H9 (cell line): ENCODE data around the gene TFAP2D. TPM values are rescaled to one million over a fixed set of nuclear protein-coding genes. Genes with fewer than 3 reads are reported as not detected.

Experiments
- DNase-seq: peaks from one replicate; pipeline ENCODE4 v3.0.0-alpha.2; 2017
- H2AFZ ChIP-seq: one replicate; pipeline ENCODE4 v1.6.1; 2013; ENCODE audit warnings: mild to moderate bottlenecking, low read length, control low read depth, moderate library complexity
- H2AK5ac ChIP-seq: 2 replicates; pipeline ENCODE4 v1.6.1; 2013; ENCODE audit warnings: low read length, control low read depth, mixed read lengths; ENCODE audit not compliant: insufficient read length
- H2BK120ac ChIP-seq: one replicate; pipeline ENCODE4 v1.6.1; 2013; ENCODE audit warnings: low read depth, mild to moderate bottlenecking, low read length, control low read depth, inconsistent platforms; ENCODE audit not compliant: poor library complexity, severe bottlenecking
- H2BK12ac ChIP-seq: 2 replicates; pipeline ENCODE4 v1.6.1; 2013; ENCODE audit warnings: low read length, control low read depth, mixed read lengths, low read depth; ENCODE audit not compliant: insufficient read length
- H2BK15ac ChIP-seq: 2 replicates; pipeline ENCODE4 v1.6.1; 2013; ENCODE audit warnings: low read depth, low read length, control low read depth
- H2BK20ac ChIP-seq: one replicate; pipeline ENCODE4 v1.6.1; 2013; ENCODE audit warnings: low read depth, mild to moderate bottlenecking, low read length, control low read depth, inconsistent platforms; ENCODE audit not compliant: poor library complexity, severe bottlenecking
- H2BK5ac ChIP-seq: 2 replicates; pipeline ENCODE4 v1.6.1; 2013; ENCODE audit warnings: low read length, control low read depth, mixed read lengths; ENCODE audit not compliant: insufficient read length
- H3K14ac ChIP-seq: 2 replicates; pipeline ENCODE4 v1.6.1; 2013; ENCODE audit warnings: low read length, control low read depth; ENCODE audit not compliant: insufficient read depth
- H3K18ac ChIP-seq: 2 replicates; pipeline ENCODE4 v1.6.1; 2013; ENCODE audit warnings: low read depth, mild to moderate bottlenecking, mixed read lengths, low read length, control low read depth; ENCODE audit not compliant: insufficient read length
- H3K23ac ChIP-seq: 2 replicates; pipeline ENCODE4 v1.6.1; 2013; ENCODE audit warnings: low read length, control low read depth, mixed read lengths, low read depth; ENCODE audit not compliant: insufficient read length
- H3K23me2 ChIP-seq: 2 replicates; pipeline ENCODE4 v1.6.1; 2013; ENCODE audit warnings: low read depth, mild to moderate bottlenecking, mixed read lengths, low read length, control low read depth; ENCODE audit not compliant: insufficient read length, poor library complexity, severe bottlenecking
- H3K27ac ChIP-seq: 2 replicates; pipeline ENCODE4 v1.5.1; 2013; ENCODE audit warnings: low read length, control low read depth, mixed read lengths, low read depth; ENCODE audit not compliant: insufficient read length
- H3K27me3 ChIP-seq: 2 replicates; pipeline ENCODE4 v1.6.1; 2013; ENCODE audit warnings: low read length, control low read depth, inconsistent platforms; ENCODE audit not compliant: insufficient read depth
- H3K4ac ChIP-seq: 2 replicates; pipeline ENCODE4 v1.6.1; 2013; ENCODE audit warnings: low read depth, mild to moderate bottlenecking, control low read depth, inconsistent platforms, low read length, moderate library complexity
- H3K4me1 ChIP-seq: 2 replicates; pipeline ENCODE4 v1.6.1; 2013; ENCODE audit warnings: low read length, control low read depth, inconsistent platforms; ENCODE audit not compliant: insufficient read depth
- H3K4me2 ChIP-seq: 2 replicates; pipeline ENCODE4 v1.6.1; 2013; ENCODE audit warnings: low read length, control low read depth, mixed read lengths; ENCODE audit not compliant: insufficient read length, insufficient read depth
- H3K56ac ChIP-seq: 2 replicates; pipeline ENCODE4 v1.6.1; 2013; ENCODE audit warnings: low read depth, mild to moderate bottlenecking, mixed read lengths, low read length, control low read depth; ENCODE audit not compliant: insufficient read length
- H3K79me1 ChIP-seq: 2 replicates; pipeline ENCODE4 v1.6.1; 2013; ENCODE audit warnings: low read depth, mild to moderate bottlenecking, moderate library complexity, low read length, control low read depth, inconsistent platforms; ENCODE audit not compliant: insufficient read depth, poor library complexity, severe bottlenecking
- H3K79me2 ChIP-seq: 2 replicates; pipeline ENCODE4 v1.6.1; 2013; ENCODE audit warnings: low read length, control low read depth, inconsistent platforms; ENCODE audit not compliant: insufficient read depth
- H3K9ac ChIP-seq: 2 replicates; pipeline ENCODE4 v1.6.1; 2013; ENCODE audit warnings: low read length, control low read depth, mixed read lengths; ENCODE audit not compliant: insufficient read length; ENCODE audit errors: extremely low read depth
- H3K9me3 ChIP-seq: one replicate; pipeline ENCODE4 v1.6.1; 2013; ENCODE audit warnings: low read depth, low read length, inconsistent platforms; ENCODE audit not compliant: control insufficient read depth
- H3T11ph ChIP-seq: one replicate; pipeline ENCODE4 v1.6.1; 2013; ENCODE audit warnings: mild to moderate bottlenecking, low read length, control low read depth, inconsistent platforms
- H4K20me1 ChIP-seq: one replicate; pipeline ENCODE4 v1.6.1; 2013; ENCODE audit not compliant: control insufficient read depth, insufficient read length, insufficient read depth
- H4K5ac ChIP-seq: 2 replicates; pipeline ENCODE4 v1.6.1; 2013; ENCODE audit warnings: low read depth, mild to moderate bottlenecking, mixed read lengths, low read length, control low read depth; ENCODE audit not compliant: insufficient read length
- H4K8ac ChIP-seq: replicated peaks from 2 replicates; pipeline ENCODE4 v1.6.1; 2013; ENCODE audit warnings: low read length, control low read depth, mixed read lengths, low read depth; ENCODE audit not compliant: insufficient read length
- H4K91ac ChIP-seq: 2 replicates; pipeline ENCODE4 v1.6.1; 2013; ENCODE audit warnings: low read depth, mild to moderate bottlenecking, moderate library complexity, mixed read lengths, low read length, control low read depth; ENCODE audit not compliant: insufficient read length
- H3K27ac Mint-ChIP-seq, 3 experiments: 2 replicates in 2 of 3; 3 replicates in 1 of 3; pipeline ENCODE4 v1.8.0; 2020 to 2021; ENCODE audit warnings: mixed read lengths in 3 of 3, mild to moderate bottlenecking in 1 of 3, moderate library complexity in 1 of 3
- H3K27me3 Mint-ChIP-seq: 2 replicates; pipeline ENCODE4 v1.8.0; 2021; ENCODE audit warnings: low read depth, mild to moderate bottlenecking, moderate library complexity, mixed read lengths
- H3K36me3 Mint-ChIP-seq, 3 experiments: 2 replicates in 2 of 3; 3 replicates in 1 of 3; pipeline ENCODE4 v1.8.0; 2020 to 2021; ENCODE audit warnings: low read depth in 3 of 3, mixed read lengths in 3 of 3; ENCODE audit not compliant: insufficient read depth in 1 of 3
- H3K4me1 Mint-ChIP-seq, 2 experiments: 2 replicates each; pipeline ENCODE4 v1.8.0; 2020; ENCODE audit warnings: mixed read lengths in 2 of 2
- H3K4me3 Mint-ChIP-seq, 2 experiments: 2 replicates in 1 of 2; 3 replicates in 1 of 2; pipeline ENCODE4 v1.8.0; 2020 to 2021; ENCODE audit warnings: mild to moderate bottlenecking in 2 of 2, mixed read lengths in 2 of 2, moderate library complexity in 1 of 2
- H3K9me3 Mint-ChIP-seq, 2 experiments: 2 replicates in 1 of 2; 3 replicates in 1 of 2; pipeline ENCODE4 v1.8.0; 2020; ENCODE audit warnings: mild to moderate bottlenecking in 2 of 2, mixed read lengths in 2 of 2, moderate library complexity in 1 of 2
- CTCF ChIP-seq: fragments of 200-600 bp; sonication (generic); conservative IDR thresholded peaks from 3 replicates; pipeline ENCODE4 v1.8.0; 2021; ENCODE audit warnings: antibody characterized with exemption, mild to moderate bottlenecking
- WGBS: extraction: QIAGEN DNeasy Blood & Tissue Kit; methylation state at CpG from one replicate; pipeline ENCODE4 v1.1.7; 2013; ENCODE audit warnings: missing lambda C conversion rate, low lambda C conversion rate, mixed read lengths; ENCODE audit not compliant: insufficient read length; ENCODE audit errors: extremely low coverage; 5-methylcytosine and 5-hydroxymethylcytosine counted together
- long read RNA-seq: library from polyadenylated mRNA; unstranded; transcript quantifications from one replicate; pipeline ENCODE4 v2.0.0, GENCODE V29; 2020
- total RNA-seq: library from RNA; stranded (reverse); gene quantifications from 2 replicates; pipeline ENCODE4 v1.2.1, GENCODE V29; 2021

TFAP2D gene
- total RNA-seq = not detected in 2 replicates
- long read RNA-seq = 0 reads

- no peak within 1 kb of the TSS for H3K4ac ChIP-seq
- Mint-ChIP-seq H3K27ac (no peak within 1 kb of the TSS), H3K4me1 (peaks cover 30 to 62% of the 10 kb centered on the region in 2 experiments), H3K27me3 (peaks cover 100% of the 10 kb centered on the region), H3K36me3 (no peaks in the 10 kb centered on the region; a peak in 1 of 7 replicates), H3K9me3 (peaks cover 2 to 13% of the 10 kb centered on the region in 2 experiments; a peak in 2 of 5 replicates), H3K4me3 (peak within 1 kb of the TSS in 1 of 2 experiments; percentile 81; a peak in 4 of 5 replicates)
- H2AFZ ChIP-seq = no peak within 1 kb of the TSS
- no peaks in the 10 kb centered on the region for H4K20me1 ChIP-seq
- no CpG with 5 or more reads among the region's 4 CpGs for WGBS
- H2BK5ac ChIP-seq = no peak within 1 kb of the TSS
- H3K27me3 ChIP-seq = peaks cover 93% of the 10 kb centered on the region
- no peak within 1 kb of the TSS for H2BK12ac ChIP-seq
- no peak within 1 kb of the TSS for H3K56ac ChIP-seq
- peaks cover 8% of the 10 kb centered on the region for H3K4me1 ChIP-seq
- H2BK20ac ChIP-seq = no peak within 1 kb of the TSS
- no peak for TF ChIP-seq CTCF
- H3K23me2 ChIP-seq = peaks cover 10% of the 10 kb centered on the region
- H4K8ac ChIP-seq = no peak within 1 kb of the TSS
- H2BK120ac ChIP-seq = no peak within 1 kb of the TSS
- H4K5ac ChIP-seq = no peak within 1 kb of the TSS
- no peak within 1 kb of the TSS for H3K18ac ChIP-seq
- no peak within 1 kb of the TSS for H3K23ac ChIP-seq
- H4K91ac ChIP-seq = no peak within 1 kb of the TSS
- H3K9ac ChIP-seq = no peak within 1 kb of the TSS
- no peak within 1 kb of the TSS for H3K27ac ChIP-seq
- no peak within 1 kb of the TSS for H2BK15ac ChIP-seq
- DNase-seq = no peak
- H3K79me1 ChIP-seq = no peaks in the 10 kb centered on the region
- peak within 1 kb of the TSS; percentile 49 for H3K4me2 ChIP-seq
- no peaks in the 10 kb centered on the region for H3K9me3 ChIP-seq
- H2AK5ac ChIP-seq = no peak within 1 kb of the TSS
- H3K79me2 ChIP-seq = no peaks in the 10 kb centered on the region
- no peak within 1 kb of the TSS for H3T11ph ChIP-seq
- H3K14ac ChIP-seq = no peak within 1 kb of the TSS
Measured at GRCh38 chr6:50713226-50713625, at the start of gene TFAP2D. Gene TFAP2D (plus strand): TSS chr6:50713526. CDS start chr6:50714056, 530 bp downstream.
